GM12892 (cell line): ENCODE data around the gene MOB2.

ENCODE experiments used
- POLR2A ChIP-seq: IDR thresholded peaks from 2 replicates; pipeline ENCODE4 v1.6.1; 2011; ENCODE audit warnings: low read depth, low read length, control low read depth
- POLR2AphosphoS5 ChIP-seq: IDR thresholded peaks from 2 replicates; pipeline ENCODE4 v1.6.1; 2011; ENCODE audit warnings: low read depth, low read length, control low read depth

DNA sequence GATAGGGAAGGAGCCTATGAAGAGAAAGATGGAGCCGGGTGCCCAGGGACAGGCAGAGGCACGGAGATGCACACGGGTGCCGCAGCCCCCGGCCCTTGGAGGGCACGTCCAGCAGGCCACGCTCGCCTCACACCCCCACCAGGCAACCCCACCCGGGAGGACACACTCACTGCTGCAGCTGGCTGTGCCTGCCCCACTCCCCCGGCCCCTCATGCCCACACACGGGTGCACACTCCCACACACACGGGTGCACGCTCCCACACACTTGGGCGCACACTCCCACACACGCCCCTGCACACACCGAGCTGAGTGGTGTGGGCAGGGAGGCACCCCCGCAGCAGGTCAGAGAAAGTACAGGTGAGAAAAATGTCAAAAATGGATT is 1.1 kb downstream of the MOB2 start:
- no peak for TF ChIP-seq POLR2A
- TF ChIP-seq POLR2AphosphoS5, result no peak
